Measurements from ENCODE around the gene CLSTN2.
A peak's percentile ranks its signal among the peaks of the same experiment; 100 is the strongest.

CLSTN2 gene

DNA sequence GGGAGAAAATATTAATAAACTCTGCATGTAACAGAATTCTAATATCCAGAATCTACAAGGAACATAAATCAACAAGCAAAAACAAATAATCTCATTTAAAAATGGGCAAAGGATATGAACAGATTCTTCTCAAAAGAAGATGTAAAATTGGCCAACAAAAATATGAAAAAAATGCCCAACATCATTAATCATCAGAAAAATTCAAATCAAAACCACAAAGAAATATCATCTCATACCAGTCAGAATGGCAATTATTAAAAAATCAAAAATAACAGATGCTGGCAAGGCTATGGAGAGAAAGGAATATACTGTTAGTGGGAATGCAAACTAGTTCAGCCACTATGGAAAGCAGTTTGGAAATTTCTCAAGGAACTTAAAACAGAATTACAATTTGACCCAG is 592.2 kb downstream of the CLSTN2 start:
- Histone ChIP-seq H2BK120ac (ENCODE audit: low read depth, low read length) (no peak overlapping the region), H3K4me3 (ENCODE audit: insufficient read depth in 1 of 2, low read depth in 1 of 2, low read length in 2 of 2) (no peak overlapping the region), H3K23ac (ENCODE audit: low read length in 2 of 2) (no peak overlapping the region), H2BK15ac (ENCODE audit: low read depth, poor library complexity, severe bottlenecking) (no peak overlapping the region), H3K27ac (ENCODE audit: low read length, poor library complexity, severe bottlenecking) (no peak overlapping the region), H4K91ac (ENCODE audit: low read length) (no peak overlapping the region), H2AK5ac (ENCODE audit: low read length, severe bottlenecking) (no peak overlapping the region), H2BK12ac (ENCODE audit: low read length in 2 of 2) (no peak overlapping the region), H3K4me1 (ENCODE audit: control insufficient read depth, insufficient read depth, low read depth, low read length) (peaks cover 9% of the 10 kb centered on the region), H4K8ac (ENCODE audit: low read length) (no peak overlapping the region), H3K27me3 (ENCODE audit: control insufficient read depth in 1 of 2, insufficient read depth in 1 of 2, low read length in 2 of 2) (no peaks in the 10 kb centered on the region), H3K79me1 (replicated peaks; ENCODE audit: low read length, poor library complexity, severe bottlenecking) (no peaks in the 10 kb centered on the region), H3K36me3 (ENCODE audit: control insufficient read depth in 1 of 2, insufficient read depth in 2 of 2, low read depth in 1 of 2, low read length in 2 of 2) (peaks cover 0 to 3% of the 10 kb centered on the region in 2 experiments), H3K9me3 (ENCODE audit: control insufficient read depth, low read length) (peaks cover 17% of the 10 kb centered on the region), H3K4ac (ENCODE audit: low read depth in 1 of 2, low read length in 2 of 2) (no peak overlapping the region), H3K4me2 (ENCODE audit: low read length, poor library complexity, severe bottlenecking) (no peak overlapping the region), H3K9ac (ENCODE audit: low read length) (no peak overlapping the region), H2AFZ (ENCODE audit: low read depth, low read length) (no peak overlapping the region), H2BK5ac (ENCODE audit: low read depth, low read length, poor library complexity, severe bottlenecking) (no peak overlapping the region), H3K18ac (ENCODE audit: low read depth in 1 of 2, low read length in 2 of 2) (no peak overlapping the region), H3K14ac (ENCODE audit: low read length in 2 of 2) (no peak overlapping the region)
- DNase-seq: no peak

DNA sequence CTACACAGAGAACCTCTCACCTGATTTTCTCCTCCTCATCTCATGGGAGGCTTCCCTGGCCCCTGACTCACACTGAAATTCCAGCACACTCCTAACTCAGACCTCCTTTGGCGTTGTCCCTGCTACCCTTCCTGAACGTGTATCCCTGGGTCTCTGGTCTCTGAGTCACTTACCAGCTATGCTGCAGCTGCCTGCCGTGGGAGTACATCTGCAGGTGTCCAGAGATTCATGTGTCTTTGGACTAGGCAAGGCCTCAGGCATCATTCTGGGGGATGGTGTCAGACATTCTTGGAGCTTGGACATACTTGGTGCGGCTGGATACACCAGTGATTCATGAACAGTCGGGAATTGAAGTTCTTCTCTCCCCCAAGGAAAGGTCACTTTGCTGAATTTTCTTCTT is 594.1 kb downstream of the CLSTN2 start:
- Histone ChIP-seq H3K27me3 (ENCODE audit: control insufficient read depth in 1 of 2, insufficient read depth in 1 of 2, low read length in 2 of 2) (no peaks in the 10 kb centered on the region), H3K23ac (ENCODE audit: low read length in 2 of 2) (no peak overlapping the region), H3K4ac (ENCODE audit: low read depth in 1 of 2, low read length in 2 of 2) (no peak overlapping the region), H2BK15ac (ENCODE audit: low read depth, poor library complexity, severe bottlenecking) (no peak overlapping the region), H3K27ac (ENCODE audit: low read length, poor library complexity, severe bottlenecking) (peak overlapping the region; percentile 99), H3K79me1 (replicated peaks; ENCODE audit: low read length, poor library complexity, severe bottlenecking) (no peaks in the 10 kb centered on the region), H2AFZ (ENCODE audit: low read depth, low read length) (no peak overlapping the region), H3K9me3 (ENCODE audit: control insufficient read depth, low read length) (peaks cover 10% of the 10 kb centered on the region), H3K4me2 (ENCODE audit: low read length, poor library complexity, severe bottlenecking) (no peak overlapping the region), H3K18ac (ENCODE audit: low read depth in 1 of 2, low read length in 2 of 2) (no peak overlapping the region), H4K91ac (ENCODE audit: low read length) (no peak overlapping the region), H3K14ac (ENCODE audit: low read length in 2 of 2) (no peak overlapping the region), H3K4me1 (ENCODE audit: control insufficient read depth, insufficient read depth, low read depth, low read length) (peaks cover 9% of the 10 kb centered on the region), H2BK5ac (ENCODE audit: low read depth, low read length, poor library complexity, severe bottlenecking) (no peak overlapping the region), H2BK120ac (ENCODE audit: low read depth, low read length) (no peak overlapping the region), H3K4me3 (ENCODE audit: insufficient read depth in 1 of 2, low read depth in 1 of 2, low read length in 2 of 2) (no peak overlapping the region), H3K36me3 (ENCODE audit: control insufficient read depth in 1 of 2, insufficient read depth in 2 of 2, low read depth in 1 of 2, low read length in 2 of 2) (peaks cover 0 to 6% of the 10 kb centered on the region in 2 experiments), H3K9ac (ENCODE audit: low read length) (no peak overlapping the region), H2BK12ac (ENCODE audit: low read length in 2 of 2) (no peak overlapping the region), H4K8ac (ENCODE audit: low read length) (no peak overlapping the region), H2AK5ac (ENCODE audit: low read length, severe bottlenecking) (no peak overlapping the region)
- peak; percentile 0 for DNase-seq
- WGBS: 28% methylated on average over 5 of the region's 5 CpGs

- Histone ChIP-seq H2AK5ac (ENCODE audit: low read length, severe bottlenecking) (peak overlapping the region; percentile 27), H3K4ac (ENCODE audit: low read depth in 1 of 2, low read length in 2 of 2) (no peak overlapping the region), H3K79me1 (replicated peaks; ENCODE audit: low read length, poor library complexity, severe bottlenecking) (no peaks in the 10 kb centered on the region), H2BK5ac (ENCODE audit: low read depth, low read length, poor library complexity, severe bottlenecking) (peak overlapping the region; percentile 98), H3K9ac (ENCODE audit: low read length) (no peak overlapping the region), H3K9me3 (ENCODE audit: control insufficient read depth, low read length) (peaks cover 9% of the 10 kb centered on the region), H4K8ac (ENCODE audit: low read length) (no peak overlapping the region), H4K91ac (ENCODE audit: low read length) (no peak overlapping the region), H2BK12ac (ENCODE audit: low read length in 2 of 2) (no peak overlapping the region), H3K14ac (ENCODE audit: low read length in 2 of 2) (no peak overlapping the region), H3K4me3 (ENCODE audit: insufficient read depth in 1 of 2, low read depth in 1 of 2, low read length in 2 of 2) (no peak overlapping the region), H3K23ac (ENCODE audit: low read length in 2 of 2) (no peak overlapping the region), H2BK15ac (ENCODE audit: low read depth, poor library complexity, severe bottlenecking) (no peak overlapping the region), H2BK120ac (ENCODE audit: low read depth, low read length) (no peak overlapping the region), H3K27me3 (ENCODE audit: control insufficient read depth in 1 of 2, insufficient read depth in 1 of 2, low read length in 2 of 2) (no peaks in the 10 kb centered on the region), H2AFZ (ENCODE audit: low read depth, low read length) (no peak overlapping the region), H3K27ac (ENCODE audit: low read length, poor library complexity, severe bottlenecking) (peak overlapping the region; percentile 99), H3K36me3 (ENCODE audit: control insufficient read depth in 1 of 2, insufficient read depth in 2 of 2, low read depth in 1 of 2, low read length in 2 of 2) (peaks cover 0 to 7% of the 10 kb centered on the region in 2 experiments), H3K4me2 (ENCODE audit: low read length, poor library complexity, severe bottlenecking) (peak overlapping the region; percentile 42), H3K18ac (ENCODE audit: low read depth in 1 of 2, low read length in 2 of 2) (no peak overlapping the region), H3K4me1 (ENCODE audit: control insufficient read depth, insufficient read depth, low read depth, low read length) (peaks cover 9% of the 10 kb centered on the region)
- WGBS: 31% methylated on average over 1 of the region's 1 CpG
- DNase-seq: no peak
These were observed 594.6 kb downstream of the CLSTN2 start for GRCh38 chr3:140529558-140529957.

GRCh38 chr3:140530131-140530530 is 595.1 kb downstream of the CLSTN2 start:
- Histone ChIP-seq H3K4me3 (ENCODE audit: insufficient read depth in 1 of 2, low read depth in 1 of 2, low read length in 2 of 2) (no peak overlapping the region), H4K91ac (ENCODE audit: low read length) (no peak overlapping the region), H4K8ac (ENCODE audit: low read length) (no peak overlapping the region), H3K4me2 (ENCODE audit: low read length, poor library complexity, severe bottlenecking) (no peak overlapping the region), H2BK15ac (ENCODE audit: low read depth, poor library complexity, severe bottlenecking) (no peak overlapping the region), H3K9me3 (ENCODE audit: control insufficient read depth, low read length) (peaks cover 9% of the 10 kb centered on the region), H3K27ac (ENCODE audit: low read length, poor library complexity, severe bottlenecking) (peak overlapping the region; percentile 85), H3K79me1 (replicated peaks; ENCODE audit: low read length, poor library complexity, severe bottlenecking) (no peaks in the 10 kb centered on the region), H3K9ac (ENCODE audit: low read length) (no peak overlapping the region), H3K18ac (ENCODE audit: low read depth in 1 of 2, low read length in 2 of 2) (no peak overlapping the region), H2AK5ac (ENCODE audit: low read length, severe bottlenecking) (no peak overlapping the region), H2BK5ac (ENCODE audit: low read depth, low read length, poor library complexity, severe bottlenecking) (no peak overlapping the region), H3K4me1 (ENCODE audit: control insufficient read depth, insufficient read depth, low read depth, low read length) (peaks cover 9% of the 10 kb centered on the region), H3K27me3 (ENCODE audit: control insufficient read depth in 1 of 2, insufficient read depth in 1 of 2, low read length in 2 of 2) (no peaks in the 10 kb centered on the region), H3K23ac (ENCODE audit: low read length in 2 of 2) (no peak overlapping the region), H3K4ac (ENCODE audit: low read depth in 1 of 2, low read length in 2 of 2) (no peak overlapping the region), H2BK120ac (ENCODE audit: low read depth, low read length) (no peak overlapping the region), H2AFZ (ENCODE audit: low read depth, low read length) (no peak overlapping the region), H2BK12ac (ENCODE audit: low read length in 2 of 2) (no peak overlapping the region), H3K14ac (ENCODE audit: low read length in 2 of 2) (no peak overlapping the region), H3K36me3 (ENCODE audit: control insufficient read depth in 1 of 2, insufficient read depth in 2 of 2, low read depth in 1 of 2, low read length in 2 of 2) (peaks cover 0 to 10% of the 10 kb centered on the region in 2 experiments)
- no peak for DNase-seq
- 79% methylated on average over 2 of the region's 2 CpGs for WGBS
